ENCODE results near the gene IQCC.

IQCC gene

DNA sequence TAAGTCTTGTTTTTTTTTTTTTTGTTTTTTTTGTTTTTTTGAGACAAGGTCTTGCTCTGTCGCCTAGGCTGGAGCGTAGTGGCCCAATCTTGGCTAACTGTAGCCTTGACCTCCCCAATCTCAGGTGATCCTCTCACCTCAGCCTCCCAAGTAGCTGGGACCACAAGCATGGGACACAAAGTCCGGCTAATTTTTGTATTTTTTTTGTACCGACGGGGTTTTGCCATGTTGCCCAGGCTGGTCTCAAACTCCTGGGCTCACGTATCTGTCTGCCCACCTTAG lies 51.7 kb downstream of the IQCC start:
- no peak for DNase-seq
